KMS-11 (cell line): ENCODE measurements around the gene ARHGAP25.

ENCODE experiments used
- H2AFZ ChIP-seq: fragments of 200-600 bp; sonication (generic); 2 replicates; pipeline ENCODE4 v1.6.1; 2016; ENCODE audit warnings: antibody characterized with exemption, mixed run types, low read depth
- H3K27ac ChIP-seq: fragments of 200-600 bp; sonication (generic); 2 replicates; pipeline ENCODE4 v1.6.1; 2016; ENCODE audit warnings: mild to moderate bottlenecking, mixed run types
- H3K27me3 ChIP-seq: fragments of 200-600 bp; sonication (generic); 2 replicates; pipeline ENCODE4 v1.6.1; 2017; ENCODE audit warnings: mild to moderate bottlenecking, low read depth, mixed run types, moderate library complexity; ENCODE audit not compliant: insufficient read depth
- H3K36me3 ChIP-seq: fragments of 200-600 bp; sonication (generic); 2 replicates; pipeline ENCODE4 v1.6.1; 2017; ENCODE audit warnings: mild to moderate bottlenecking, mixed run types; ENCODE audit not compliant: insufficient read depth
- H3K4me1 ChIP-seq: fragments of 200-600 bp; sonication (generic); 2 replicates; pipeline ENCODE4 v1.6.1; 2016; ENCODE audit warnings: mild to moderate bottlenecking, low read depth, mixed run types; ENCODE audit not compliant: poor library complexity, severe bottlenecking
- H3K4me2 ChIP-seq: fragments of 200-600 bp; sonication (generic); 2 replicates; pipeline ENCODE4 v1.7.0; 2016; ENCODE audit warnings: mild to moderate bottlenecking, mixed run types
- H3K4me3 ChIP-seq: fragments of 200-600 bp; sonication (generic); IDR thresholded peaks from 2 replicates; pipeline ENCODE4 v1.6.1; 2017; ENCODE audit warnings: low read depth, low read length, mixed read lengths; ENCODE audit not compliant: insufficient read depth
- H3K79me2 ChIP-seq: fragments of 200-600 bp; sonication (generic); 2 replicates; pipeline ENCODE4 v1.6.1; 2016; ENCODE audit warnings: low read depth, mixed run types; ENCODE audit not compliant: insufficient read depth
- H3K9ac ChIP-seq: fragments of 200-600 bp; sonication (generic); 2 replicates; pipeline ENCODE4 v1.6.1; 2016; ENCODE audit warnings: mild to moderate bottlenecking, mixed run types
- H4K20me1 ChIP-seq: fragments of 200-600 bp; sonication (generic); 2 replicates; pipeline ENCODE4 v1.6.1; 2016; ENCODE audit warnings: mild to moderate bottlenecking, mixed run types; ENCODE audit not compliant: insufficient read depth
- CTCF ChIP-seq: fragments of 200-600 bp; sonication (generic); conservative IDR thresholded peaks from 2 replicates; pipeline ENCODE4 v1.6.1; 2017; ENCODE audit warnings: low read depth, mild to moderate bottlenecking, antibody characterized with exemption, low read length, moderate library complexity, mixed read lengths

The ARHGAP25 gene

DNA sequence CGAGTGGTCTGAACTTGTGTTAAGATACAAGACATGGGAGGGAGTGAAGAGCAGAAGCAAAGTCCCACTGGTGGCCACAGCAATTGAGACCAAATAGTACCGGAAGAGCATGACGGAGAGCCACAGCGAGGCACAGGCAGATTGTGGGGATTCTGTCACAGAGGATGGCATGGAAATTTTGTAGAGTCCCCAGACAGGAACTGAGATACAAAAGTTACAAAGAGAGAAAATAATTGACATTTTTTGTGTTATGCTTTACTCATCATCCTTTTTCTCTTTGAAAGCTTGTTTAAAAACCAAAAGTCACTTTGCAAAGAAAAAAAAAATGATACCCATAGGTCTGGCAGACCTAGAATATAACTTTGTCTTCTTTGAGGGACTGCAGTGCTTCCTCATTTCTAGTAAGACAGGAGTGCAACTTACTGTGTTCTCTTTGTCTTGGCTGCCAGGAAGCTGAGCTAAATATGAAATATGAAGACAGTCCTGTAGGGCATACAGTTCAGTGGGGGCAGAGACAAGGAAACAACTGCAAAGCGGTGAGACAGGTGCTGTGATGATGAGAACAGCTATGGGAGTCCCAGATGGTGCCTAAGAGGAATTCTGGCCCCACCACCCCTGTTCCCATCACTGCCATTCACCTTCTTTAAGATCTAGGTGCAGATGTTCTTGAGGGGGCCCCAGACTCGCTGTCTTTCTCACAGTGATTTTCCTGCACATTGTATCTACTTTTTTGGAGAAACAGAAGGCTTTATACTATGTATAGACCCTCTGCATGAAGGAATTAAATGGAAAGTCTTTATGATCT, 5.2 kb downstream of the ARHGAP25 start:
- Histone ChIP-seq H3K27ac (no peak overlapping the region), H3K36me3 (no peaks in the 10 kb centered on the region), H4K20me1 (no peaks in the 10 kb centered on the region), H3K79me2 (no peaks in the 10 kb centered on the region), H3K4me1 (peaks cover 16% of the 10 kb centered on the region), H2AFZ (no peak overlapping the region), H3K4me3 (no peak overlapping the region), H3K27me3 (no peaks in the 10 kb centered on the region), H3K4me2 (no peak overlapping the region), H3K9ac (no peak overlapping the region)
- no peak for TF ChIP-seq CTCF

- Histone ChIP-seq H3K79me2 (no peaks in the 10 kb centered on the region), H3K27ac (no peak overlapping the region), H3K4me2 (no peak overlapping the region), H3K4me3 (no peak overlapping the region), H3K4me1 (peaks cover 16% of the 10 kb centered on the region), H3K27me3 (no peaks in the 10 kb centered on the region), H4K20me1 (no peaks in the 10 kb centered on the region), H2AFZ (no peak overlapping the region), H3K9ac (no peak overlapping the region), H3K36me3 (no peaks in the 10 kb centered on the region)
- TF ChIP-seq CTCF, result no peak
Observed at GRCh38 chr2:68740400-68740914, 5.8 kb downstream of the ARHGAP25 start.

DNA sequence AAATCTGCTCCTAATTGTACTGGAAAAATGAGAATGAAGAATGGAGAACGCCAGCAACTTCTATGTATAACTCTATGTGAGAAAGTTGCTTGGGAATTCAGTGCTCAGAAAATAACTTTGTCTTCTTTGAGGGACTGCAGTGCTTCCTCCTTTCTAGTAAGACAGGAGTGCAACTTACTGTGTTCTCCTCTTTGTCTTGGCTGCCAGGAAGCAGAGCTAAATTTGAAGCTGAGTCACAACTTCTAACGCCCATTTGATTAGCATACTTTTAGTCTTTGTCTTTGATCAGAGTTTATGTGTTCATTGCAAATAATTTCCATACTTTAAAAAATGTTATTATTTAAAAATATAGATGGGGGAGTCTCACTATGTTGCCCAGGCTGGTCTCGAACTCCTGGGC, 6.6 kb downstream of the ARHGAP25 start:
- Histone ChIP-seq H3K4me1 (peaks cover 16% of the 10 kb centered on the region), H3K27ac (no peak overlapping the region), H4K20me1 (no peaks in the 10 kb centered on the region), H3K9ac (no peak overlapping the region), H3K36me3 (no peaks in the 10 kb centered on the region), H3K79me2 (no peaks in the 10 kb centered on the region), H2AFZ (no peak overlapping the region), H3K4me3 (no peak overlapping the region), H3K27me3 (no peaks in the 10 kb centered on the region), H3K4me2 (no peak overlapping the region)
- no peak for TF ChIP-seq CTCF

DNA sequence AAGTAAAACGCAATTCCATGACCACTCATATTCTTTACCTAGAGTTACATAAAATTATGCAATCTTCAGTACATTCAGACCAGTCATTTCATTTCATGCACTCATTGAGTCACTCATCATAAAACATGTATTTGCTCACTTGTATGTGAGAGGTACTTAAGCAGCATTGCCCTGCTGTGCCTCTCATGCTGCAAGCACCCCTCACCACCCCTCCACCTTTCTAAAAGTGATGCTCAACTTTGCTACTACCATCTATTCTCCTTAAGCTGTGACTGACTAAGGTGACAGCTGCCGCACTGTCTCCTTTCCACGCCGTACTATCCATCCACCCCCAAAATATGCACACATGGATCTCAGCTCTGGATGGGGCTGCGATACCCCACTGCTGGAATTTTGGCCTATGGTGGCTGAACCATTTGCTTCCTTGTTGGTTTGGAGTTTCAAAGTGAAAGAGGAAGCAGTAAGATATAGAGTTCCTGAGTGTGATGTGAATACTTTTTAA, 7.2 kb downstream of the ARHGAP25 start:
- Histone ChIP-seq H2AFZ (no peak overlapping the region), H3K4me1 (peaks cover 15% of the 10 kb centered on the region), H3K36me3 (no peaks in the 10 kb centered on the region), H4K20me1 (no peaks in the 10 kb centered on the region), H3K9ac (no peak overlapping the region), H3K27ac (no peak overlapping the region), H3K79me2 (no peaks in the 10 kb centered on the region), H3K4me3 (no peak overlapping the region), H3K4me2 (no peak overlapping the region), H3K27me3 (no peaks in the 10 kb centered on the region)
- TF ChIP-seq CTCF, result no peak
